NB4 (cell line): ENCODE results near the gene SMIM44.

Experiments used
- DNase-seq: peaks from one replicate; pipeline ENCODE4 v3.0.0; 2010; ENCODE audit warnings: low read depth
- H3K4me3 ChIP-seq: one replicate; pipeline ENCODE4 v1.5.1; 2011; ENCODE audit warnings: mild to moderate bottlenecking, low read depth, low read length, moderate library complexity
- CTCF ChIP-seq: IDR thresholded peaks from one replicate; pipeline ENCODE4 v1.5.1; 2012; ENCODE audit warnings: low read depth, low read length
- MYC ChIP-seq: IDR thresholded peaks from 2 replicates; pipeline ENCODE4 v1.6.1; 2011; ENCODE audit warnings: low read depth, low read length
- POLR2A ChIP-seq: IDR thresholded peaks from 2 replicates; pipeline ENCODE4 v1.6.1; 2011; ENCODE audit warnings: mild to moderate bottlenecking; ENCODE audit not compliant: insufficient read length; ENCODE audit errors: extremely low read depth
- TF ChIP-seq, protein P1 (sequence below): IDR thresholded peaks from 2 replicates; pipeline ENCODE4 v1.6.1; 2011; ENCODE audit warnings: low read depth, low read length

SMIM44 gene

DNA sequence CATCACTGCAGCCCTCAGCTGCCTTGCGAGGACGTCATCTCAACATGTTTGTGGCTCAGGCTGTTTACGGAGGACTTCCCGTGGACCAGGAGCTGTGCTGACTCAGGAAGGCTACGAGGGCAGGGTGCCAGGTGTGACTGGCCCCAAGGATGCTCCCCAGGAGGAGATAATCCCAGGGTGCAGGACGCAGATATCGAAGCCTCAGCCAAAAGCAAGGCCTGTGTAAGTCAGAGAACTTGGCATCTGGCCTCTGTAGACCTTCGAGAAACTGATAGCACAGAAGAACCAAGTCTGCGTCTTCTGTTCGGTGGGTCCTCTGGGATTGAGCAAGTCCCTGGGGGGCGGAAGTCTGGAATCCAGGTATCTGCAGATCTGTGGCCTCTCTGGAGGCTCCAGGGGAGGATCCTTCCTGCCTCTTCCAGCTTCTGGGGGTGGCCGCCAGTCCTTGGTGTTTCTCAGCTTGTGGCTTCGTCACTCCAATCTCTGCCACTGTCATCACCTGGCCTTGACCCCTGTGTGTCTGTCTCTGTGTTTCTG lies 19.9 kb upstream of the SMIM44 start:
- TF ChIP-seq MYC (no peak), POLR2A (no peak), CTCF (no peak)
- TF ChIP-seq, protein P1, sequence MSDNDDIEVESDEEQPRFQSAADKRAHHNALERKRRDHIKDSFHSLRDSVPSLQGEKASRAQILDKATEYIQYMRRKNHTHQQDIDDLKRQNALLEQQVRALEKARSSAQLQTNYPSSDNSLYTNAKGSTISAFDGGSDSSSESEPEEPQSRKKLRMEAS, result no peak
- DNase-seq, result no peak
- H3K4me3 ChIP-seq, result no peak overlapping the region

DNA sequence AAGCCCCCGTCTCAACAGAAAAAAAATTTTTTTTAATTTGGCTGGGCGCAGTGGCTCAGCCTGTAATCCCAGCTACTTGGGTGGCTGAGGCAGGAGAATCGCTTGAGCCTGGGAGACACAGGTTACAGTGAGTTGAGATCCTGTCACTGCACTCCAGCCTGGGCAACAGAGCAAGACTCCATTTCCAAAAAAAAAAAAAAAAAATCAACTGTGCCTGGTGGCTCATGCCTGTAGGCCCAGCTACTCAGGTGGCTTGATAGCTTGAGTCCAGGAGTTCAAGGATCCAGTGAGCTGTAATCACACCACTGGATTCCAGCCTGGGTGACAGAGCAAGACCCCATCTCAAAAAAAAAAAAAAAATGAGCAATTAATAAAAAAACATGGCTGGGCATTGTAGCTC lies 18.5 kb upstream of the SMIM44 start:
- no peak for DNase-seq
- no peak overlapping the region for H3K4me3 ChIP-seq
- TF ChIP-seq, protein P1, result no peak
- no peak for TF ChIP-seq POLR2A
- TF ChIP-seq MYC, result no peak
- no peak for TF ChIP-seq CTCF

- peak within 1 kb of the TSS; percentile 92 for H3K4me3 ChIP-seq
- TF ChIP-seq, protein P1, result peak; percentile 95
- TF ChIP-seq POLR2A (peak; percentile 48), MYC (peak; percentile 76), CTCF (no peak)
- peak; percentile 93 for DNase-seq
Measured at GRCh38 chr19:3500429-3501101, 17.3 kb upstream of the SMIM44 start, which contains the start of gene DOHH. Gene DOHH (minus strand): TSS chr19:3500674. CDS start chr19:3496814, 3,860 bp downstream.

DNA sequence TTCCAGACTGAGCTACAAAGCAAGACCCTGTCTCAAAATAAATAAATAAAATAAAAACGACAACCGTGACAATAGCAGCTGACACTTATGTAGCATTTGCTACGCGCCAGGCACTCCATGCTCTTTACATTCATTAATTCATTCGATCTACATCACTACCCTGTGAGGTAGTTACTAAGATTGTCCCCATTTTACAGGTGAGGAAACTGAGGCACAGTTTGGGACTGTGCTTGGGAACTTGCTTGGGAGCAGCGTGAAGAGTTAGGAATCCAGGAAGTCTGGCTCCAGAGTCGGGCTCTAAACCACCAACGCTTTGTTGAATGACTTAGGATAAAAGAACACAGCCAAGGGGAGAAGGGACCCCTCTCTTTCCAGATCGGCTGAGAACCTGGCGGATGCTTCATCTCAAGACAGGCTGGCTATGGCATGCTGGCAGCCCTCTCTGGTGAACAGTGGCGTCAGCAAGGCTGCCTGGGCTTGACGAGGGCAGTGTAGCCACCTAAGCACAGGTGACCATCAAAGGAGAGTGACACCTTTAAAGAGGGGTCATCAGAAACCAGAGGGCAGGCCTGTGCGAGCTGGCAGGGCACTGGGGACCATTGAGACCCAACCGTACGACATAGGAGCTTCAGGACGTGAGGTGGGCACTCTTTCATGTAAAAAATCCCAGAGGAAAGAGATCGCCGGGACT lies 16.6 kb upstream of the SMIM44 start:
- DNase-seq, result no peak
- peak overlapping the region; percentile 92 for H3K4me3 ChIP-seq
- TF ChIP-seq, protein P1, result no peak
- TF ChIP-seq MYC, result no peak
- no peak for TF ChIP-seq CTCF
- TF ChIP-seq POLR2A, result no peak

- no peak for DNase-seq
- TF ChIP-seq POLR2A (no peak), MYC (no peak), CTCF (no peak)
- TF ChIP-seq, protein P1, result no peak
- H3K4me3 ChIP-seq, result no peak overlapping the region
Measured at GRCh38 chr19:3497757-3498520, 14.7 kb upstream of the SMIM44 start.
